Astrocyte (in vitro differentiated cells and primary cell): ENCODE results near the gene POLDIP3.

Experiments used
- CTCF ChIP-seq: IDR thresholded peaks from 2 replicates; pipeline ENCODE4 v1.5.1; 2011; ENCODE audit warnings: low read depth, mild to moderate bottlenecking, inconsistent platforms, low read length, moderate library complexity; ENCODE audit not compliant: insufficient read depth
- EZH2 ChIP-seq: IDR thresholded peaks from 2 replicates; pipeline ENCODE4 v1.6.1; 2012; ENCODE audit warnings: mild to moderate bottlenecking, low read length, inconsistent platforms; ENCODE audit not compliant: insufficient read depth

- TF ChIP-seq CTCF (no peak), EZH2 (no peak)
Measured at GRCh38 chr22:42625416-42625815, 10.7 kb upstream of the POLDIP3 start.
